22Rv1 (cell line): ENCODE data around the gene TYMP.

Source experiments
- ZFX ChIP-seq: fragments of 450-650 bp; IDR thresholded peaks from 2 replicates; pipeline ENCODE4 v1.6.1; 2017; ENCODE audit warnings: antibody characterized with exemption, borderline replicate concordance
- TF ChIP-seq, protein P1 (sequence below): fragments of 450-650 bp; IDR thresholded peaks from 2 replicates; pipeline ENCODE4 v1.5.1; 2017; ENCODE audit warnings: mild to moderate bottlenecking

DNA sequence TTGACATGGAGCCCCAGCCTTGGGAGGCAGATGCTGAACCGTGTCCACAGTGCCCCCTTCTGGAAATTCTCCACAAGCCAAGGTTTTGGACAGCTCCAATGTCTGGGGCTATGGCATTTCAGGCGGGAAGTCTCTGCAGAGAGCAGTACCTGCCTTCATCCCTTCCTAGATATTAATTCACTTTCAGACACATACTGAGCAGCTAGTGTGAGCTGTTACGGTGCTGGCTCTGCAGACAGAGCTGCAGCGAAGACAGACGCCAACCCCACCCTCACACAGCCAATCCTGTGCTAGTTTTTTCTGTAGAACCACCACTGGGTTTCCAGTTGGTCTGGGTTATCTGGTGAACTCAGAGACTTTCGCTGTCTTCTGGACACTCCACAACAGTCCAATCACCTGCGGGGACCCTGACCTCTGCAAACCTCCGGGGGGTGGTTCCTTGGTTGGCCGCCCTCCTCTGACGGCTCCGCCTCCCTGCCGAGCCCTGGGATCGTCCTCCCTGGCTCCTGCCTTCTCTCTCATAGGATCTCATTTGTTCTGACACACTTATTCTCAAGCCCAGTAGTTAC, 31.4 kb downstream of the TYMP start:
- TF ChIP-seq, protein P1, sequence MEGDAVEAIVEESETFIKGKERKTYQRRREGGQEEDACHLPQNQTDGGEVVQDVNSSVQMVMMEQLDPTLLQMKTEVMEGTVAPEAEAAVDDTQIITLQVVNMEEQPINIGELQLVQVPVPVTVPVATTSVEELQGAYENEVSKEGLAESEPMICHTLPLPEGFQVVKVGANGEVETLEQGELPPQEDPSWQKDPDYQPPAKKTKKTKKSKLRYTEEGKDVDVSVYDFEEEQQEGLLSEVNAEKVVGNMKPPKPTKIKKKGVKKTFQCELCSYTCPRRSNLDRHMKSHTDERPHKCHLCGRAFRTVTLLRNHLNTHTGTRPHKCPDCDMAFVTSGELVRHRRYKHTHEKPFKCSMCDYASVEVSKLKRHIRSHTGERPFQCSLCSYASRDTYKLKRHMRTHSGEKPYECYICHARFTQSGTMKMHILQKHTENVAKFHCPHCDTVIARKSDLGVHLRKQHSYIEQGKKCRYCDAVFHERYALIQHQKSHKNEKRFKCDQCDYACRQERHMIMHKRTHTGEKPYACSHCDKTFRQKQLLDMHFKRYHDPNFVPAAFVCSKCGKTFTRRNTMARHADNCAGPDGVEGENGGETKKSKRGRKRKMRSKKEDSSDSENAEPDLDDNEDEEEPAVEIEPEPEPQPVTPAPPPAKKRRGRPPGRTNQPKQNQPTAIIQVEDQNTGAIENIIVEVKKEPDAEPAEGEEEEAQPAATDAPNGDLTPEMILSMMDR: peak; percentile 90
- TF ChIP-seq ZFX: no peak
